Measurements from ENCODE around the gene S100A5.

Gene S100A5

GRCh38 chr1:153560771-153561465, 20.2 kb upstream of the S100A5 start:
- Histone ChIP-seq H3F3A (ENCODE audit: low read depth) (no peaks in the 10 kb centered on the region), H4K20me1 (ENCODE audit: insufficient read depth, low read length, poor library complexity, severe bottlenecking) (no peaks in the 10 kb centered on the region), H2AFZ (ENCODE audit: low read length) (no peak overlapping the region), H3K36me3 (ENCODE audit: insufficient read depth, low read length) (no peaks in the 10 kb centered on the region), H3K4me2 (ENCODE audit: low read depth, low read length, poor library complexity, severe bottlenecking) (no peak overlapping the region), H3K4me1 (ENCODE audit: insufficient read depth, low read length, poor library complexity, severe bottlenecking) (peaks cover 8% of the 10 kb centered on the region), H3K4me3 (ENCODE audit: low read length, poor library complexity, severe bottlenecking) (no peak overlapping the region), H3K79me2 (ENCODE audit: insufficient read depth, low read length) (no peaks in the 10 kb centered on the region), H3K27me3 (ENCODE audit: insufficient read depth, low read length, poor library complexity, severe bottlenecking) (no peaks in the 10 kb centered on the region), H3K9ac (ENCODE audit: low read depth, low read length, poor library complexity, severe bottlenecking) (no peak overlapping the region), H3K9me2 (replicated peaks; ENCODE audit: low read depth, low read length) (no peaks in the 10 kb centered on the region), H3K9me3 (ENCODE audit: insufficient read depth, low read depth, low read length) (no peaks in the 10 kb centered on the region)
- no peak for TF ChIP-seq EZH2phosphoT487 (IDR thresholded peaks at IDR 0.05; ENCODE audit: borderline replicate concordance)
- no peak for TF ChIP-seq CTCF (conservative IDR thresholded peaks at IDR 0.05; ENCODE audit: low read length)

GRCh38 chr1:153560241-153560640, 19.5 kb upstream of the S100A5 start:
- Histone ChIP-seq H3K9me2 (replicated peaks; ENCODE audit: low read depth, low read length) (no peaks in the 10 kb centered on the region), H3F3A (ENCODE audit: low read depth) (no peaks in the 10 kb centered on the region), H3K9ac (ENCODE audit: low read depth, low read length, poor library complexity, severe bottlenecking) (no peak overlapping the region), H3K4me2 (ENCODE audit: low read depth, low read length, poor library complexity, severe bottlenecking) (no peak overlapping the region), H3K27me3 (ENCODE audit: insufficient read depth, low read length, poor library complexity, severe bottlenecking) (no peaks in the 10 kb centered on the region), H3K79me2 (ENCODE audit: insufficient read depth, low read length) (no peaks in the 10 kb centered on the region), H4K20me1 (ENCODE audit: insufficient read depth, low read length, poor library complexity, severe bottlenecking) (no peaks in the 10 kb centered on the region), H3K4me3 (ENCODE audit: low read length, poor library complexity, severe bottlenecking) (no peak overlapping the region), H2AFZ (ENCODE audit: low read length) (no peak overlapping the region), H3K4me1 (ENCODE audit: insufficient read depth, low read length, poor library complexity, severe bottlenecking) (peaks cover 1% of the 10 kb centered on the region), H3K36me3 (ENCODE audit: insufficient read depth, low read length) (no peaks in the 10 kb centered on the region), H3K9me3 (ENCODE audit: insufficient read depth, low read depth, low read length) (no peaks in the 10 kb centered on the region)
- TF ChIP-seq CTCF (conservative IDR thresholded peaks at IDR 0.05; ENCODE audit: low read length) = no peak
- TF ChIP-seq EZH2phosphoT487 (IDR thresholded peaks at IDR 0.05; ENCODE audit: borderline replicate concordance) = no peak

GRCh38 chr1:153557877-153558276, 17.1 kb upstream of the S100A5 start:
- H2AFZ ChIP-seq (ENCODE audit: low read length) = no peak overlapping the region
- no peak overlapping the region for H3K9ac ChIP-seq (ENCODE audit: low read depth, low read length, poor library complexity, severe bottlenecking)
- no peaks in the 10 kb centered on the region for H3F3A ChIP-seq (ENCODE audit: low read depth)
- peaks cover 12% of the 10 kb centered on the region for H3K4me1 ChIP-seq (ENCODE audit: insufficient read depth, low read length, poor library complexity, severe bottlenecking)
- no peaks in the 10 kb centered on the region for H4K20me1 ChIP-seq (ENCODE audit: insufficient read depth, low read length, poor library complexity, severe bottlenecking)
- H3K79me2 ChIP-seq (ENCODE audit: insufficient read depth, low read length) = no peaks in the 10 kb centered on the region
- no peak overlapping the region for H3K4me3 ChIP-seq (ENCODE audit: low read length, poor library complexity, severe bottlenecking)
- no peak overlapping the region for H3K4me2 ChIP-seq (ENCODE audit: low read depth, low read length, poor library complexity, severe bottlenecking)
- no peaks in the 10 kb centered on the region for H3K36me3 ChIP-seq (ENCODE audit: insufficient read depth, low read length)
- no peak for TF ChIP-seq EZH2phosphoT487 (IDR thresholded peaks at IDR 0.05; ENCODE audit: borderline replicate concordance)
- TF ChIP-seq CTCF (conservative IDR thresholded peaks at IDR 0.05; ENCODE audit: low read length) = no peak
- H3K9me2 ChIP-seq (replicated peaks; ENCODE audit: low read depth, low read length) = no peaks in the 10 kb centered on the region
- no peaks in the 10 kb centered on the region for H3K27me3 ChIP-seq (ENCODE audit: insufficient read depth, low read length, poor library complexity, severe bottlenecking)
- H3K9me3 ChIP-seq (ENCODE audit: insufficient read depth, low read depth, low read length) = no peaks in the 10 kb centered on the region
